LNCaP clone FGC (cell line): ENCODE results near the gene CD2.

ENCODE experiments used
- DNase-seq: peaks from one replicate; pipeline ENCODE4 v3.0.0-alpha.2; 2011; ENCODE audit warnings: low read depth
- H3K4me3 ChIP-seq: 2 replicates; pipeline ENCODE4 v1.5.1; 2011; ENCODE audit warnings: mild to moderate bottlenecking, low read depth, low read length, control low read depth
- TF ChIP-seq, protein P1 (sequence below): IDR thresholded peaks from 2 replicates; pipeline ENCODE4 v1.5.1; 2012; ENCODE audit warnings: mild to moderate bottlenecking; ENCODE audit not compliant: control insufficient read depth, insufficient read depth; ENCODE audit errors: extremely low read depth

CD2 gene

DNA sequence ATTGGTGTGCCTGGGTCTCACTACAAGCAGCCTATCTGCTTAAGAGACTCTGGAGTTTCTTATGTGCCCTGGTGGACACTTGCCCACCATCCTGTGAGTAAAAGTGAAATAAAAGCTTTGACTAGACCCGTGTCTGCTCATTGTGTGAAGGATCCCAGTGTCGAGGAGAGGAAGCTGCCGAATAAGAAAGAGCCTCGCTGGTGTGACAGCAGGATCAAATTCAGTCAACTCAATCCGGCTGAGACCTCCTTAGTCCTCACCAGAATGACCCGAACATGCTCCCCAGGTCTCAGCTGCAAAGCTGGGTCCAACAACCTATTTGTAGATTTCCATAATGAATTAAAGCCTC is 14.8 kb downstream of the CD2 start:
- DNase-seq, result no peak
- TF ChIP-seq, protein P1, sequence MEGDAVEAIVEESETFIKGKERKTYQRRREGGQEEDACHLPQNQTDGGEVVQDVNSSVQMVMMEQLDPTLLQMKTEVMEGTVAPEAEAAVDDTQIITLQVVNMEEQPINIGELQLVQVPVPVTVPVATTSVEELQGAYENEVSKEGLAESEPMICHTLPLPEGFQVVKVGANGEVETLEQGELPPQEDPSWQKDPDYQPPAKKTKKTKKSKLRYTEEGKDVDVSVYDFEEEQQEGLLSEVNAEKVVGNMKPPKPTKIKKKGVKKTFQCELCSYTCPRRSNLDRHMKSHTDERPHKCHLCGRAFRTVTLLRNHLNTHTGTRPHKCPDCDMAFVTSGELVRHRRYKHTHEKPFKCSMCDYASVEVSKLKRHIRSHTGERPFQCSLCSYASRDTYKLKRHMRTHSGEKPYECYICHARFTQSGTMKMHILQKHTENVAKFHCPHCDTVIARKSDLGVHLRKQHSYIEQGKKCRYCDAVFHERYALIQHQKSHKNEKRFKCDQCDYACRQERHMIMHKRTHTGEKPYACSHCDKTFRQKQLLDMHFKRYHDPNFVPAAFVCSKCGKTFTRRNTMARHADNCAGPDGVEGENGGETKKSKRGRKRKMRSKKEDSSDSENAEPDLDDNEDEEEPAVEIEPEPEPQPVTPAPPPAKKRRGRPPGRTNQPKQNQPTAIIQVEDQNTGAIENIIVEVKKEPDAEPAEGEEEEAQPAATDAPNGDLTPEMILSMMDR, result no peak
- no peak overlapping the region for H3K4me3 ChIP-seq

DNA sequence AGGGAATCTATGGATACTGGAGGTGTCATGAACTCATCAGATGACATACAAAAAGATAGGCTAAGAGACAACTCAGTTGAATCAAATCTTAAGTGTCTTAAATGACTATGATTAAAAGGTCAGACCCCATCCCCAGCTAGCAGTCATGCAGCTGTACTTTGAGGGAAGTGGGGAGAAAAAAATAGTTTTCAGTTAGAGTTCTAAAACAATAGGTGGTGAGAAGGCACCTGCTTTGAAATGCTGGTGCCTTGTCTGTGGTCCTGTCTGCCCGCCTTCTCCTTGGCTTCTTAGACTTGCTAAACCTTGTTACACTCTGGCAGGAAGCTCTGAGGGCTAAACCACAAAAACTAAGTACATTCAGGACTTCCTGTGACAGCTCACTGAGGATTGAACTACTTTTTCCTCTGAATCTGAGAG is 15.3 kb downstream of the CD2 start:
- H3K4me3 ChIP-seq, result no peak overlapping the region
- DNase-seq, result no peak
- TF ChIP-seq, protein P1, result no peak

DNA sequence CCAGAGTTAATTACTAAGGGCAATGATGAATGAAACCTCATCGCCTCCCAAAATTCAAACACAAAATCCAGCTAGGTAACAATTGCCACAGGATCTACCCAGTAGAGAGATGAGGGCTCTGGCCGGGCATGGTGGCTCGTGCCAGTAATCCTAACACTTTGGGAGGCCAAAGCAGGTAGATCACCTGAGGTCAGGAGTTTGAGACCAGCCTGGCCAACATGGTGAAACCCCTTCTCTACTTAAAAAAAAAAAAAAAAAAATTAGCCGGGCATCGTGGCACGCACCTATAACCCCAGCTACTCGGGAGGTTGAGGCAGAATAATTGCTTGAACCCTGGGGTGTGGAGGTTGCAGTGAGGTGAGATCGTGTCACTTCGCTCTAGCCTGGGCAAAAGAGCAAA is 15.8 kb downstream of the CD2 start:
- no peak for DNase-seq
- no peak overlapping the region for H3K4me3 ChIP-seq
- TF ChIP-seq, protein P1, result no peak

DNA sequence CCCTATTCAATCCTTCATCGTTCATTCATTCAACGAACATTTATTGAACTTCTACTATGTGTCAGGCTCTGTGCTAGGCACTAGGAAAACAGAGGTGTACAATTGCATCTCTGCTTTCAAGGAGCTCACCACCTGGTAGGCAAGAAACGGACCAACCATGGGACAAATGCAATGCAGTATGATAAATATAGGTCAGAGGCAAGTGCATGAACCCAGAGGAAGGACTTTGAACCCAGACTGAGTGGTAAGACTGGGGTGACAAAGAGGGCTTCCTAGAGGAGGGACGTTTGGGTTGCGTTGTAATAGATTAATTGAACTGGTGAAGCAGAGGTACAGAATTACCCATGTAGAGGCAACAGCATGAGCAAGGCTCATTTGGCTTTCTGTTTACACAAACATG is 16.4 kb downstream of the CD2 start:
- no peak overlapping the region for H3K4me3 ChIP-seq
- TF ChIP-seq, protein P1, result no peak
- no peak for DNase-seq

DNA sequence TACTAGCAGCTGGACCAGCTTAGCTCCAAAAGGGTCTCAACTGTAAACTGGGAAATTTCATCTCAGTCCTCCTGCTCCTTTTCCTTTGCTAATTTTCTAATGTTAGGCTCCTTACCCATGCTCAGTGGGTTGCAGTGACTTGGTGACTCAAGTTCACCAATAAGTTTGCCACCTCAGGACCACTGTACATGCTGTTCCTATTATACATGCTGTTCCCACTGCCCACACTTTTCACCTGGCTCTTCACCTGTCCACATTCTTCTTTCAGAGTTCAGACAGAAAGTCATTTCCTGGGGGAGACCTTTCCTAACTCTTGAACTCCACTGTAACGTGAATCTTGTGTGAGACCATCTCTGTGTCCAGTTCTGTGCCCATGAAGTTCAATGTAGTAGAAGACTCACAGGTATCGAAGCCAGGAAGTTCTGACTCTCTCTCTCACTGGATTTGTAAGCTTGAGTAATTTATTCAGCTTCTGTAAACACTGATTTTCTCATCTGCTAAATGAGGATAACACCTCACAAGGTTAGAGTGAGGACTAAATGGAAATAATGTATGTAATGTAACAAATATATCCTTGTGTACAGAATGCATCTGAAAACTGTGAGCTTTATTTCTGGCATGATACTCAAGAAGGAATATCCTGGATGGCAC is 17.9 kb downstream of the CD2 start:
- DNase-seq, result no peak
- TF ChIP-seq, protein P1, result no peak
- H3K4me3 ChIP-seq, result no peak overlapping the region

DNA sequence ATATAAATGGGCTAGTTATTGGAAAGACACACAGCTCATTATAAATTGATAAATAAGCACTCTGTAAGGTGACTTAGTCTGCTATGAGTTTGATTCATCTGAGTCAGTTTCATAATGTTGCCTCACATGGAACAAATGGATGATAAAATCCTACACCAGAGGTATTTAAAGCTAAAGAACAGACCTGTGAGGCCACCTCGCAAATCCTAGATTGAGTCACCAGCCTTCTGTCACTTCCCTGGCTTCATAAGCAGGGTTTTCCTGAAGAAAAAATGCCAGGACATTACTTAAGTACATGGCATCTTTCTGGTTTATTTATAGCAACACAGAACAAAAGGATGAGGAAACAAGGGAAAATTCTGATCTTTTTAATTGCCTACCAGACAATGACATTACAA is 18.4 kb downstream of the CD2 start:
- no peak overlapping the region for H3K4me3 ChIP-seq
- DNase-seq, result no peak
- TF ChIP-seq, protein P1, result no peak

DNA sequence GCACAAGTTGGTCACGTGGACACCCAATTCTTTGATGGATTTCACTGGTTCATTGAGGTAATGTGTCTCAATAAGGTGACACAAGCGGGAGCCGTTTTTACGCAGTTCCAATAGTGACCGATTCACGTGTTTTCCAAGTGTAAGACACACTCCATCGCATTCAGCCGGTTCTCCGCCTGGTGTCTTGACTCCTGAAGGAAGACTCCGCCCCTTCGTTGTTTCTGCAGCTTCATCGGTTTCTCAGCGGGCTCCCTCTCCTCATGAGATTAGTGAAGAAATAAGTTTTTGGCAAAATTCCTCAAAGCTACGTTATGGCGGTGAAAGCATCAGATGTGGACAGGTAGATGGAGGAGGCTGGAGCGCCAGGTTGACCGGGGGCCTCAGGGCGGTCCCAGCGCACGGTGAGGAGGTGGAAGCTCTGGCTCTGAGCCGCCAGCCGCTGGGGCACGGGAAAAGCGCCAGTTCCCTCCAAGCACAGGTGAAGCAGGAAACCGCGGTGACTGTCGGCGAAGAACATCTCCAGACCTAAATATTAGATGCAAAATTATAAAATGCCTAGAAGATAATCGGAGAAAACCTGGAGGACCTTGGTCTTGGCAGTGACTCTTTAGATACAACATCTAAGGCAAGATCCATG is 21.0 kb downstream of the CD2 start:
- no peak overlapping the region for H3K4me3 ChIP-seq
- TF ChIP-seq, protein P1, result no peak
- DNase-seq, result no peak
